PC-9 (cell line): ENCODE data around the gene CITED1. TPM values are rescaled to one million over a fixed set of nuclear protein-coding genes. Genes with fewer than 3 reads are reported as not detected.

ENCODE experiments used
- BruUV-seq: library from RNA; stranded (reverse); fragments of 400-500 nt; replicated peaks from 2 replicates; lab custom pipeline; 2021; lab: Mats Ljungman, UMichigan
- CTCF ChIA-PET: fragments of 300-600 bp; sonication (Branson Sonifier 250); formaldehyde crosslinking; loops from one replicate; lab custom pipeline; 2022; ENCODE audit warnings: antibody characterized with exemption; lab: Charles Lee
- POLR2A ChIA-PET: fragments of 300-600 bp; sonication (Branson Sonifier 250); formaldehyde crosslinking; loops from one replicate; lab custom pipeline; 2022; ENCODE audit warnings: antibody characterized with exemption; ENCODE audit not compliant: unreplicated experiment; lab: Charles Lee
- DNase-seq, 2 experiments: peaks; one replicate each; pipeline versions ENCODE4 v3.0.0 to v3.0.0-alpha.2; 2015 to 2022; ENCODE audit warnings: mixed read lengths in 1 of 2
- H2AFZ ChIP-seq: fragments of 200-600 bp; sonication (generic); 2 replicates; pipeline ENCODE4 v1.8.1; 2017; ENCODE audit warnings: antibody characterized with exemption
- H3F3A ChIP-seq: fragments of 200-600 bp; sonication (generic); 2 replicates; pipeline ENCODE4 v1.8.1; 2017; ENCODE audit warnings: antibody characterized with exemption, mild to moderate bottlenecking, low read depth; ENCODE audit not compliant: insufficient read depth
- H3K27ac ChIP-seq: fragments of 200-600 bp; sonication (generic); 2 replicates; pipeline ENCODE4 v1.6.1; 2016; ENCODE audit warnings: mixed run types
- H3K27me3 ChIP-seq: fragments of 200-600 bp; sonication (generic); 2 replicates; pipeline ENCODE4 v1.6.1; 2016; ENCODE audit warnings: low read depth, mixed run types; ENCODE audit not compliant: insufficient read depth
- H3K36me3 ChIP-seq: fragments of 200-600 bp; sonication (generic); 2 replicates; pipeline ENCODE4 v1.6.1; 2016; ENCODE audit warnings: low read depth, mixed run types
- H3K4me1 ChIP-seq: fragments of 200-600 bp; sonication (generic); replicated peaks from 2 replicates; pipeline ENCODE4 v1.6.1; 2016; ENCODE audit warnings: mixed run types; ENCODE audit not compliant: insufficient read depth
- H3K4me2 ChIP-seq: fragments of 200-600 bp; sonication (generic); 2 replicates; pipeline ENCODE4 v1.6.1; 2017; ENCODE audit warnings: mixed run types
- H3K4me3 ChIP-seq: fragments of 200-600 bp; sonication (generic); 2 replicates; pipeline ENCODE4 v1.6.1; 2016; ENCODE audit warnings: mixed run types
- H3K79me2 ChIP-seq: fragments of 200-600 bp; sonication (generic); 2 replicates; pipeline ENCODE4 v1.6.1; 2017; ENCODE audit warnings: low read depth, mixed run types
- H3K9me2 ChIP-seq: fragments of 200-600 bp; sonication (generic); 2 replicates; pipeline ENCODE4 v1.8.1; 2017; ENCODE audit warnings: mild to moderate bottlenecking; ENCODE audit not compliant: insufficient read depth
- H3K9me3 ChIP-seq: fragments of 200-600 bp; sonication (generic); 2 replicates; pipeline ENCODE4 v1.8.1; 2016; ENCODE audit warnings: low read depth; ENCODE audit not compliant: insufficient read depth
- H4K20me1 ChIP-seq: fragments of 200-600 bp; sonication (generic); 2 replicates; pipeline ENCODE4 v1.8.1; 2017; ENCODE audit not compliant: insufficient read depth
- EZH2 ChIP-seq: fragments of 200-600 bp; sonication (generic); IDR thresholded peaks from 2 replicates; pipeline ENCODE4 v1.8.0; 2017; ENCODE audit warnings: antibody characterized with exemption, low read depth
- intact Hi-C: fragments of 100-400 bp; cut with micrococcal nuclease; formaldehyde crosslinking; loops from one replicate; pipeline ENCODE4 v1.10.0; 2022; ENCODE audit not compliant: unreplicated experiment
- total RNA-seq: library from RNA; stranded (reverse); gene quantifications from 2 replicates; pipeline ENCODE4 v1.2.3, GENCODE V29; 2021
- TF ChIP-seq, protein P1 (sequence below): fragments of 200-600 bp; sonication (generic); conservative IDR thresholded peaks from 2 replicates; pipeline ENCODE4 v1.6.1; 2017; ENCODE audit warnings: mixed run types, antibody characterized with exemption, mild to moderate bottlenecking, moderate library complexity

Gene CITED1
- total RNA-seq, 1 experiment from 2014 or later: not detected

DNA sequence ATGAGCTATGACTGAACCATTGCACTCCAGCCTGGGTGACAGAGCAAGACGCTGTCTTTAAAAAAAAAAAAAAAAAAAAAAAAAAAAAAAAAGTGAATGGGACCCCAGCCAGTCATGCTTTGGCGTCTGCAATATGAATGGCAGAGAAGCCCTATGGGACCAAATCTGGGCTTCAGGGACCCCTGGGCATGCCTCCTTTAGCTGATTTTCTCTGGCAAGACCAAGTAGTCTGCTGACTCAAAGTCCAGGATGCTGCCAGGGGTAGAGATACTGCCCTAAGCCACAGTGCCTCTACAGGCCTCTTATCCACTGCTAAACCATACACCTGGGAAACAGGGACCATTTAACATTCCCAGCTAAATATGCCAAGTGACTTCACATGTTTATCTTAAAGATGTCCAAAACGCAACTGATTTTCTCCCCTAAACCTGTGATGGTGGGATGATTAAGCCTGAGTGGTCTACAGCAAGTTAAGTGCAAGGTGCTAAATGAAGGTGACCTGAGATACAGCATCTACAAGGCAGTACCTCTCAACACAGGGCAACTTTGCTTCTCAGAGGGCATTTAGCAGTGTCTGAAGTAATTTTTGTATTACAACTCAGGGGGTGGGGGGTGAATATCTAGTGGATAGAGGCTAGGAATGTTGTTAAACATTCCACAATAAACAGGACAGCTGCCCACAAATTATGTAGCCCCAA, 34.5 kb downstream of the CITED1 start:
- no peak for TF ChIP-seq EZH2
- TF ChIP-seq, protein P1, sequence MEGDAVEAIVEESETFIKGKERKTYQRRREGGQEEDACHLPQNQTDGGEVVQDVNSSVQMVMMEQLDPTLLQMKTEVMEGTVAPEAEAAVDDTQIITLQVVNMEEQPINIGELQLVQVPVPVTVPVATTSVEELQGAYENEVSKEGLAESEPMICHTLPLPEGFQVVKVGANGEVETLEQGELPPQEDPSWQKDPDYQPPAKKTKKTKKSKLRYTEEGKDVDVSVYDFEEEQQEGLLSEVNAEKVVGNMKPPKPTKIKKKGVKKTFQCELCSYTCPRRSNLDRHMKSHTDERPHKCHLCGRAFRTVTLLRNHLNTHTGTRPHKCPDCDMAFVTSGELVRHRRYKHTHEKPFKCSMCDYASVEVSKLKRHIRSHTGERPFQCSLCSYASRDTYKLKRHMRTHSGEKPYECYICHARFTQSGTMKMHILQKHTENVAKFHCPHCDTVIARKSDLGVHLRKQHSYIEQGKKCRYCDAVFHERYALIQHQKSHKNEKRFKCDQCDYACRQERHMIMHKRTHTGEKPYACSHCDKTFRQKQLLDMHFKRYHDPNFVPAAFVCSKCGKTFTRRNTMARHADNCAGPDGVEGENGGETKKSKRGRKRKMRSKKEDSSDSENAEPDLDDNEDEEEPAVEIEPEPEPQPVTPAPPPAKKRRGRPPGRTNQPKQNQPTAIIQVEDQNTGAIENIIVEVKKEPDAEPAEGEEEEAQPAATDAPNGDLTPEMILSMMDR: no peak
- peaks cover 65% of the 10 kb centered on the region for H4K20me1 ChIP-seq

GRCh38 chrX:72270316-72270866, 35.3 kb downstream of the CITED1 start:
- Histone ChIP-seq H3F3A (peaks cover 83% of the 10 kb centered on the region), H3K9me2 (no peaks in the 10 kb centered on the region), H3K36me3 (peaks cover 54% of the 10 kb centered on the region), H3K9me3 (no peaks in the 10 kb centered on the region), H2AFZ (no peak overlapping the region), H3K27me3 (no peaks in the 10 kb centered on the region), H3K4me2 (0 out of 2 replicates have a peak overlapping the region, but pooled peaks have one; percentile 22), H4K20me1 (peaks cover 60% of the 10 kb centered on the region), H3K4me3 (no peak overlapping the region), H3K27ac (peak overlapping the region; percentile 36; the same call in 1 of the 2 replicates), H3K4me1 (peaks cover 51% of the 10 kb centered on the region), H3K79me2 (peaks cover 35% of the 10 kb centered on the region)
- ChIA-PET POLR2A (interaction anchor here (0.6 to 0.7 kb wide), 3 partner anchors 9 to 31 kb away, joined by 3 to 6 read pairs (median 4); partner anchors contain the start of gene ERCC6L), CTCF (no interaction called here)
- DNase-seq: no peak
- TF ChIP-seq EZH2: no peak
- TF ChIP-seq, protein P1: no peak
- BruUV-seq: no TSS peak
- intact Hi-C loops: no loop called here

More for the DNA sequence above, 34.5 kb downstream of the CITED1 start:
- H3K9me3 ChIP-seq: no peaks in the 10 kb centered on the region
- intact Hi-C loops: no loop called here
- ChIA-PET CTCF (no interaction called here), POLR2A (interaction anchor here (0.7 kb wide), 1 partner anchor 32 kb away, joined by 6 read pairs; the partner anchor contains the start of gene ERCC6L)
- H3F3A ChIP-seq: peaks cover 89% of the 10 kb centered on the region
- no peak overlapping the region for H3K4me3 ChIP-seq
- no peak overlapping the region for H2AFZ ChIP-seq
- peaks cover 55% of the 10 kb centered on the region for H3K4me1 ChIP-seq
- no peak for DNase-seq
- H3K36me3 ChIP-seq: peaks cover 63% of the 10 kb centered on the region
- no peaks in the 10 kb centered on the region for H3K27me3 ChIP-seq
- H3K27ac ChIP-seq: no peak overlapping the region
- no TSS peak for BruUV-seq
- H3K79me2 ChIP-seq: peaks cover 44% of the 10 kb centered on the region
- no peaks in the 10 kb centered on the region for H3K9me2 ChIP-seq
- peak overlapping the region; percentile 19; the same call in 1 of the 2 replicates for H3K4me2 ChIP-seq

GRCh38 chrX:72269671-72270251, 36.0 kb downstream of the CITED1 start:
- Histone ChIP-seq H3K27me3 (no peaks in the 10 kb centered on the region), H2AFZ (no peak overlapping the region), H3K4me1 (peaks cover 45% of the 10 kb centered on the region), H3K79me2 (peaks cover 29% of the 10 kb centered on the region), H3K36me3 (peaks cover 48% of the 10 kb centered on the region), H3F3A (peaks cover 79% of the 10 kb centered on the region), H3K27ac (peak overlapping the region; percentile 51), H3K9me3 (no peaks in the 10 kb centered on the region), H4K20me1 (peaks cover 54% of the 10 kb centered on the region), H3K4me3 (no peak overlapping the region), H3K4me2 (0 out of 2 replicates have a peak overlapping the region, but pooled peaks have one; percentile 22), H3K9me2 (no peaks in the 10 kb centered on the region)
- TF ChIP-seq EZH2: no peak
- TF ChIP-seq, protein P1: no peak
- BruUV-seq: no TSS peak
- ChIA-PET POLR2A (interaction anchor here (0.6 kb wide), 2 partner anchors 9 to 10 kb away, joined by 3 to 4 read pairs; no protein-coding TSS in a partner anchor), CTCF (no interaction called here)
- no peak for DNase-seq
- intact Hi-C loops: no loop called here
